Lower lobe of right lung (tissue), 2 donors: ENCODE measurements around the gene DCDC2. TPM values are rescaled to one million over a fixed set of nuclear protein-coding genes. Genes with fewer than 3 reads are reported as not detected.
"Not testable (repeated sequence)": the region's sequence is repeated elsewhere in the genome, so short reads cannot be mapped to it uniquely, and the experiment has no call there.

ENCODE experiments used
- ATAC-seq, 2 donors: fragments of 200-7000 bp; cut with Tn5 transposase; one replicate each; pipeline ENCODE4 v1.9.1; 2020 to 2022; ENCODE audit warnings: mild to moderate bottlenecking in 2 of 2, moderate library complexity in 2 of 2
- DNase-seq: peaks from one replicate; pipeline ENCODE4 v3.0.0-alpha.2; 2020
- H3K27ac ChIP-seq: fragments of 200-600 bp; one replicate; pipeline ENCODE4 v1.8.0; 2022
- H3K27me3 ChIP-seq: fragments of 200-600 bp; one replicate; pipeline ENCODE4 v1.8.0; 2022; ENCODE audit warnings: low read depth
- H3K36me3 ChIP-seq: fragments of 200-600 bp; one replicate; pipeline ENCODE4 v1.8.0; 2022; ENCODE audit warnings: mild to moderate bottlenecking
- H3K4me1 ChIP-seq: fragments of 200-600 bp; one replicate; pipeline ENCODE4 v1.8.0; 2022
- H3K4me3 ChIP-seq: fragments of 200-600 bp; one replicate; pipeline ENCODE4 v1.8.0; 2022; ENCODE audit warnings: mild to moderate bottlenecking
- H3K9me3 ChIP-seq: fragments of 200-600 bp; one replicate; pipeline ENCODE4 v1.8.0; 2022
- intact Hi-C: fragments of 100-400 bp; cut with DNase I; formaldehyde crosslinking; loops from one replicate; pipeline ENCODE4 v1.11.0; 2022
- total RNA-seq: library from RNA; stranded (reverse); fragmentation: NEBNext Ultra II Directional; extraction: Animal tissue kit (Norgen Biotek cat#: 25700); gene quantifications from one replicate; pipeline ENCODE4 v1.2.1, GENCODE V29; 2021
- TF ChIP-seq, protein P1 (sequence below): fragments of 200-600 bp; IDR thresholded peaks from one replicate; pipeline ENCODE4 v1.8.0; 2022; ENCODE audit warnings: antibody characterized with exemption, mild to moderate bottlenecking
- donor health status: DM: no; HTN: yes; CAD: no; lungs with severe emphysema.

The DCDC2 gene
- total RNA-seq, 1 donor from 2014 or later, result 5.6 TPM

DNA sequence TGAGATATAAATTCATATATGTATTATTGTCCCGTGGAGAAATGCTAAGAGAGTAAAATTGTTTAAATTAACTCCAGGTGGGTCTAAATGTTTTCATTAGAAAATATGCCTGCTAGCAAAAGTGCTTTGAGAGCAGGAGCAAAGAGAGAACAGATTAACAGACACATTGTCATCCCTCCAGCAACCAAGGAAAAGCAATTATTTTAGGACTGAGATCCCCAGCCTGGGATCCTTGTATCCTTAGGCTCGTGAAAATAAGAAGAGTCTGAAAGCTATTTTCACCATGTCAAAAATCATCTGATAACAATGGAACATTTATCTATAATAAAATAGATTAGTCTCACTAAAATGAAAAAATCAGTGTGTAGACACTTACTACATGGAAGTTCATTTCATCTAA lies 33.3 kb upstream of the DCDC2 start:
- ATAC-seq (no peak), DNase-seq (no peak)
- no peak overlapping the region for H3K27ac ChIP-seq
- H3K9me3 ChIP-seq, result no peaks in the 10 kb centered on the region
- TF ChIP-seq, protein P1, sequence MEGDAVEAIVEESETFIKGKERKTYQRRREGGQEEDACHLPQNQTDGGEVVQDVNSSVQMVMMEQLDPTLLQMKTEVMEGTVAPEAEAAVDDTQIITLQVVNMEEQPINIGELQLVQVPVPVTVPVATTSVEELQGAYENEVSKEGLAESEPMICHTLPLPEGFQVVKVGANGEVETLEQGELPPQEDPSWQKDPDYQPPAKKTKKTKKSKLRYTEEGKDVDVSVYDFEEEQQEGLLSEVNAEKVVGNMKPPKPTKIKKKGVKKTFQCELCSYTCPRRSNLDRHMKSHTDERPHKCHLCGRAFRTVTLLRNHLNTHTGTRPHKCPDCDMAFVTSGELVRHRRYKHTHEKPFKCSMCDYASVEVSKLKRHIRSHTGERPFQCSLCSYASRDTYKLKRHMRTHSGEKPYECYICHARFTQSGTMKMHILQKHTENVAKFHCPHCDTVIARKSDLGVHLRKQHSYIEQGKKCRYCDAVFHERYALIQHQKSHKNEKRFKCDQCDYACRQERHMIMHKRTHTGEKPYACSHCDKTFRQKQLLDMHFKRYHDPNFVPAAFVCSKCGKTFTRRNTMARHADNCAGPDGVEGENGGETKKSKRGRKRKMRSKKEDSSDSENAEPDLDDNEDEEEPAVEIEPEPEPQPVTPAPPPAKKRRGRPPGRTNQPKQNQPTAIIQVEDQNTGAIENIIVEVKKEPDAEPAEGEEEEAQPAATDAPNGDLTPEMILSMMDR, result no peak
- H3K36me3 ChIP-seq, result no peaks in the 10 kb centered on the region
- H3K4me1 ChIP-seq, result no peaks in the 10 kb centered on the region
- no peaks in the 10 kb centered on the region for H3K27me3 ChIP-seq
- intact Hi-C loops, result loop anchor here (10.0 kb wide), 1 partner anchor 106 kb away; no protein-coding TSS in a partner anchor
- no peak overlapping the region for H3K4me3 ChIP-seq

DNA sequence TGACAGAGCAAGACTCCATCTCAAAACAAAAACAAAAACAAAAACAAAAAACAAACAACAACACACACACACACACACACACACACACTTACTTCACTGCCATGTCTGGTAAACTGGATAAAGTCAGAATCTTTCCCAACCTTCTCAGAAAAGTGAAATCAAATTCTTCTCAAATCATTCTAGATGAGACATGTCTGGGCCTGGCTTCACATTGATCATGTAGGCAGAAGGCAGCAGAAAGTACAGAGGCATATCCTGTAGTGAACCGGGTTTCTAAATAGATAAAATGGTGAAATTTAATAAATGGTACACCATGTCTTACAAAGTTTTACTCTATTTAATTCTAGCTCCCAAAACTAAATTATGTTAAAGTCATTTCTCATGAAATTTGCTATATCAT lies 30.0 kb upstream of the DCDC2 start:
- H3K36me3 ChIP-seq, result no peaks in the 10 kb centered on the region
- H3K27me3 ChIP-seq, result no peaks in the 10 kb centered on the region
- ATAC-seq (no peak), DNase-seq (no peak)
- H3K4me1 ChIP-seq, result no peaks in the 10 kb centered on the region
- no peaks in the 10 kb centered on the region for H3K9me3 ChIP-seq
- intact Hi-C loops, result no loop called here
- TF ChIP-seq, protein P1, result no peak
- no peak overlapping the region for H3K4me3 ChIP-seq
- no peak overlapping the region for H3K27ac ChIP-seq

DNA sequence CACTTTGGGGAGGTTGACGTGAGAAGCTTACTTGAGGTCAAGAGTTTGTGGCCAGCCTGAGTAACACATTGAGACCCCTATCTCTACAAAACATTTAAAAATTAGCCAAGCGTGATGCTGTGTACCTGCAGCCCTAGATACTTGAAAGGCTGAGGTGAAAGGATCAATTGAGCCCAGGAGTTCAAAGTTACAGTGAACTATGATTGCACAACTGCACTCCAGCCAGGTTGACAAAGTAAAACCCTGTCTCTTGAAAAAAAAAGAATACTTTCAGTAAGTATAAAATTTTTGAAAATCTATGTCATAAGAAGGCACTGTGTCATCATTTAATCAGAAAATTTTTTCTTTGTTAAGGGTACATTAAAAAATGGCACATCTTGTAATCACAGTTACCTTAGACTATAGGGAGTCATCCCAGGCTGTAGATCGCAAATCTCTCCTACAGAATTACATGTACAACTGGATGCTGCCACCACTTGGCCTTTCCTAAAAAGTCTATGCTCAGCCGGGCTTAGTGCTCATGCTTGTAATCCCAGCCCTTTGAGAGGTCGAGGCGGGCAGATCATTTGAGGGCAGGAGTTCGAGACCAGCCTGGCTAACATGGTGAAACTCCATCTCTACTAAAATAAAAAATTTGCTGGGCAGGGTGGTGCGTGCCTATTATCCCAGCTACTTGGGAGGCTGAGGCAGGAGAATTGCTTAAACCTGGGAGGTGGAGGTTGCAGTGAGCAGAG lies 27.8 kb upstream of the DCDC2 start:
- Histone ChIP-seq H3K4me3 (no peak overlapping the region), H3K4me1 (no peaks in the 10 kb centered on the region), H3K27ac (no peak overlapping the region), H3K27me3 (no peaks in the 10 kb centered on the region), H3K9me3 (no peaks in the 10 kb centered on the region), H3K36me3 (no peaks in the 10 kb centered on the region)
- ATAC-seq (no peak), DNase-seq (no peak)
- TF ChIP-seq, protein P1, result no peak
- intact Hi-C loops, result no loop called here

DNA sequence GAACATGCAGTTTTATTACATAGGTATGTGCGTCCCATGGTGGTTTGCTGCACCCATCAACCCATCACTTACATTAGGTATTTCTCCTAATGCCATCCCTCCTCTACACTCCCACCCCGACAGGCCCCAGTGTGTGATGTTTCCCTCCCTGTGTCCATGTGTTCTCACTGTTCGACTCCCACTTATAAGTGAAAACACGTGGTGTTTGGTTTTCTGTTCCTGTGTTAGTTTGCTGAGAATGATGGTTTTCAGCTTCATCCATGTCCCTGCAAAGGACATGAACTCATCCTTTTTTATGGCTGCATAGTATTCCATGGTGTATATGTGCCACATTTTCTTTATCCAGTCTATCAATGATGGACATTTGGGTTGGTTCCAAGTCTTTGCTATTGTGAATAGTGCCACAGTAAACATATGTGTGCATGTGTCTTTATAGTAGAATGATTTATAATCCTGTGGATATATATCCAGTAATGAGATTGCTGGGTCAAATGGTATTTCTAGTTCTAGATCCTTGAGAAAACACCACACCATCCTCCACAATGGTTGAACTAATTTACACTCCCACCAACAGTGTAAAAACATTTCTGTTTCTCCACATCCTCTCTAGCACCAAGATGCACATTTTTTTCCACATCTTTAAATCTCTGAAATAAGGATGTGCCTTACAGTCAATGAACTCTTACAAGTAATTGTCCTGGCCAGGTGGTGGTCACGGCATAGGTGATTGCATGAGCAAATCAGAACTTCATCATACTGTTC lies 26.7 kb upstream of the DCDC2 start:
- ATAC-seq, DNase-seq, H3K36me3 ChIP-seq, H3K4me3 ChIP-seq, H3K4me1 ChIP-seq, intact Hi-C loops, H3K27me3 ChIP-seq, H3K9me3 ChIP-seq, H3K27ac ChIP-seq: not testable (repeated sequence)

DNA sequence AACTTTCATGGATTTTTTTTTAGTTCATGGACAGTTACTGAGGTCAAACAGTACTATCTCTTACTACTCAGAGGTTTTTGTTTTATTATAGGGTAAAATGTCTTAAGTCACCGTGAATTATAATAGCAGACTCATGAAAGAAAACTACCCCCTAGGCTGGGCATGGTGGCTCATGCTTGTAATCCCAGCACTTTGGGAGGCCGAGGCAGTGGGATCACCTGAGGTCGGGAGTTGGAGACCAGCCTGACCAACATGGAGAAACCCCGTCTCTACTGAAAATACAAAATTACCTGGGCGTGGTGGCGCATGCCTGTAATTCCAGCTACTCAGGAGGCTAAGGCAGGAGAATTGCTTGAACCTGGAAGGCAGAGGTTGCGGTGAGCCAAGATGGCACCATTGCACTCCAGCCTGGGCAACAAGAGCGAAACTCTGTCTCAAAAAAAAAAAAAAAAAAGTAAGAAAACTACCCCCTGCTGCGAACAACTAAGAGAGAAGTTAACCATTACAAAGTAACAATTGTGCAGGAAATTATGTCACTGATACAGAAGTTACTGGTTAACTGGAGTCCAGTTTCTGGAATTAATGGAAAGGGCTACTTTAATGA lies 25.1 kb upstream of the DCDC2 start:
- H3K4me1 ChIP-seq, H3K36me3 ChIP-seq, H3K27me3 ChIP-seq, H3K27ac ChIP-seq, H3K4me3 ChIP-seq, DNase-seq, H3K9me3 ChIP-seq, ATAC-seq, intact Hi-C loops: not testable (repeated sequence)

DNA sequence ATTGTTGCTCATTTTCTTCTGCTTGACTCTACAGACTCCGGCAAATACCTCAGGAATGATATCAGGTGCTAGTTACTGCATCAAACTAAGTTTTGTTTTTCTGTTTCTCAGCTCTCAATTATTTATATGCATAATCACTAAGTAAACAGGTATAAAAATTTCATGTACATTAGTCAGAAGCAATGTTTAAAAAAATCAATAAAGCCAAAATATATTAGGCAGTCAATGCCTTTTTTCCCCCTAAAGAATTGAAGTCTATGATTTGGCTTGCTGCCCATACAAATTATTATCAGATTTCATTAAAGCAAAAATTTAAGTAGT lies 24.3 kb upstream of the DCDC2 start:
- ATAC-seq (no peak), DNase-seq (no peak)
- Histone ChIP-seq H3K9me3 (no peaks in the 10 kb centered on the region), H3K36me3 (no peaks in the 10 kb centered on the region), H3K27ac (no peak overlapping the region), H3K27me3 (no peaks in the 10 kb centered on the region), H3K4me3 (no peak overlapping the region), H3K4me1 (no peaks in the 10 kb centered on the region)
- intact Hi-C loops, result no loop called here
- TF ChIP-seq, protein P1, result no peak
